ENCODE data around the gene CREB3. TPM values are rescaled to one million over a fixed set of nuclear protein-coding genes. Genes with fewer than 3 reads are reported as not detected.

The CREB3 gene
- total RNA-seq, 1 experiment from 2014 or later: 54.1 TPM

GRCh38 chr9:35726931-35727330, 5.5 kb upstream of the CREB3 start:
- no peaks in the 10 kb centered on the region for H3K4me1 Mint-ChIP-seq (ENCODE audit: low read depth, unreplicated experiment)
- no peaks in the 10 kb centered on the region for H3K9me3 Mint-ChIP-seq (ENCODE audit: unreplicated experiment)
- DNase-seq: peak in 1 of 2 experiments; percentile 22
- ChIA-PET POLR2A (interaction anchor here (1.2 to 2.8 kb wide), 6 partner anchors 22 to 81 kb away, joined by 3 to 32 read pairs (median 18); partner anchors contain the start of genes ARHGEF39, CCDC107, GBA2 and RGP1), CTCF (interaction anchor here (1.1 to 3.3 kb wide), 9 partner anchors 9 to 116 kb away, joined by 3 to 33 read pairs (median 6); partner anchors contain the start of genes ARHGEF39, GBA2 and RGP1)
- no peak overlapping the region for H3K27ac Mint-ChIP-seq (ENCODE audit: unreplicated experiment)
- Histone ChIP-seq H3K36me3 (ENCODE audit: control insufficient read depth, insufficient read depth, low read length) (peaks cover 7% of the 10 kb centered on the region), H3K27me3 (replicated peaks; ENCODE audit: control insufficient read depth, insufficient read depth, low read length) (no peaks in the 10 kb centered on the region), H3K4me1 (peaks cover 51% of the 10 kb centered on the region), H3K4me3 (ENCODE audit: low read depth, low read length) (peak overlapping the region; percentile 34), H3K9me3 (no peaks in the 10 kb centered on the region)
- no peak overlapping the region for H3K4me3 Mint-ChIP-seq (ENCODE audit: unreplicated experiment)
- no TSS peak for BruUV-seq (replicated peaks)
- H3K36me3 Mint-ChIP-seq (ENCODE audit: insufficient read depth, unreplicated experiment): peaks cover 49% of the 10 kb centered on the region
- no peaks in the 10 kb centered on the region for H3K27me3 Mint-ChIP-seq (ENCODE audit: insufficient read depth, unreplicated experiment)
- intact Hi-C loops (cut with micrococcal nuclease; ENCODE audit: unreplicated experiment): no loop called here
- peak in 1 of 2 experiments; percentile 3 for TF ChIP-seq CTCF (IDR thresholded peaks at IDR 0.05; ENCODE audit: insufficient read depth in 1 of 2, low read depth in 1 of 2, low read length in 1 of 2, severe bottlenecking in 1 of 2, unreplicated experiment in 1 of 2)

- no TSS peak for BruUV-seq (replicated peaks)
- Mint-ChIP-seq H3K4me1 (ENCODE audit: low read depth, unreplicated experiment) (no peaks in the 10 kb centered on the region), H3K4me3 (ENCODE audit: unreplicated experiment) (no peak overlapping the region), H3K27ac (ENCODE audit: unreplicated experiment) (no peak overlapping the region), H3K27me3 (ENCODE audit: insufficient read depth, unreplicated experiment) (no peaks in the 10 kb centered on the region), H3K9me3 (ENCODE audit: unreplicated experiment) (no peaks in the 10 kb centered on the region), H3K36me3 (ENCODE audit: insufficient read depth, unreplicated experiment) (peaks cover 49% of the 10 kb centered on the region)
- Histone ChIP-seq H3K4me3 (ENCODE audit: low read depth, low read length) (peak overlapping the region; percentile 34), H3K9me3 (no peaks in the 10 kb centered on the region), H3K36me3 (ENCODE audit: control insufficient read depth, insufficient read depth, low read length) (peaks cover 5% of the 10 kb centered on the region), H3K4me1 (peaks cover 51% of the 10 kb centered on the region), H3K27me3 (replicated peaks; ENCODE audit: control insufficient read depth, insufficient read depth, low read length) (no peaks in the 10 kb centered on the region)
- intact Hi-C loops (cut with micrococcal nuclease; ENCODE audit: unreplicated experiment): loop anchor here (1.0 kb wide), 1 partner anchor 66 kb away; no protein-coding TSS in a partner anchor
- no peak for TF ChIP-seq CTCF (IDR thresholded peaks at IDR 0.05; ENCODE audit: insufficient read depth in 1 of 2, low read depth in 1 of 2, low read length in 1 of 2, severe bottlenecking in 1 of 2, unreplicated experiment in 1 of 2)
- POLR2A ChIA-PET: interaction anchor here (0.6 to 2.8 kb wide), 22 partner anchors 16 to 1062 kb away, joined by 3 to 32 read pairs (median 4); partner anchors contain the start of genes ARHGEF39, CCDC107, GBA2 and RGP1
- no peak for DNase-seq
- CTCF ChIA-PET: interaction anchor here (0.6 to 3.3 kb wide), 15 partner anchors 9 to 656 kb away, joined by 3 to 33 read pairs (median 5); partner anchors contain the start of genes ARHGEF39, CCDC107, GBA2 and HINT2
Observed at GRCh38 chr9:35727676-35728040, 4.8 kb upstream of the CREB3 start.

GRCh38 chr9:35728041-35728971, 4.2 kb upstream of the CREB3 start:
- intact Hi-C loops (cut with micrococcal nuclease; ENCODE audit: unreplicated experiment): loop anchor here (1.0 kb wide), 1 partner anchor 67 kb away; no protein-coding TSS in a partner anchor
- CTCF ChIA-PET: interaction anchor here (0.6 to 3.3 kb wide), 15 partner anchors 8 to 657 kb away, joined by 3 to 33 read pairs (median 5); partner anchors contain the start of genes ARHGEF39, CCDC107, GBA2 and HINT2
- peaks cover 5% of the 10 kb centered on the region for H3K36me3 ChIP-seq (ENCODE audit: control insufficient read depth, insufficient read depth, low read length)
- H3K27me3 Mint-ChIP-seq (ENCODE audit: insufficient read depth, unreplicated experiment): no peaks in the 10 kb centered on the region
- DNase-seq: peak; percentile 88 to 92
- POLR2A ChIA-PET: interaction anchor here (0.5 to 2.8 kb wide), 23 partner anchors 17 to 1063 kb away, joined by 3 to 32 read pairs (median 4); partner anchors contain the start of genes ARHGEF39, CCDC107, GBA2 and RGP1
- no peaks in the 10 kb centered on the region for H3K9me3 Mint-ChIP-seq (ENCODE audit: unreplicated experiment)
- no peak overlapping the region for H3K27ac Mint-ChIP-seq (ENCODE audit: unreplicated experiment)
- H3K4me3 Mint-ChIP-seq (ENCODE audit: unreplicated experiment): no peak overlapping the region
- peaks cover 49% of the 10 kb centered on the region for H3K36me3 Mint-ChIP-seq (ENCODE audit: insufficient read depth, unreplicated experiment)
- H3K4me3 ChIP-seq (ENCODE audit: low read depth, low read length): peak overlapping the region; percentile 34
- H3K4me1 Mint-ChIP-seq (ENCODE audit: low read depth, unreplicated experiment): no peaks in the 10 kb centered on the region
- TSS peak; percentile 31 for BruUV-seq (replicated peaks)
- TF ChIP-seq CTCF (IDR thresholded peaks at IDR 0.05; ENCODE audit: insufficient read depth in 1 of 2, low read depth in 1 of 2, low read length in 1 of 2, severe bottlenecking in 1 of 2, unreplicated experiment in 1 of 2): no peak
- no peaks in the 10 kb centered on the region for H3K27me3 ChIP-seq (replicated peaks; ENCODE audit: control insufficient read depth, insufficient read depth, low read length)
- H3K9me3 ChIP-seq: no peaks in the 10 kb centered on the region
- H3K4me1 ChIP-seq: peaks cover 52% of the 10 kb centered on the region
